ENCODE results near the gene BAHCC1.

The BAHCC1 gene

DNA sequence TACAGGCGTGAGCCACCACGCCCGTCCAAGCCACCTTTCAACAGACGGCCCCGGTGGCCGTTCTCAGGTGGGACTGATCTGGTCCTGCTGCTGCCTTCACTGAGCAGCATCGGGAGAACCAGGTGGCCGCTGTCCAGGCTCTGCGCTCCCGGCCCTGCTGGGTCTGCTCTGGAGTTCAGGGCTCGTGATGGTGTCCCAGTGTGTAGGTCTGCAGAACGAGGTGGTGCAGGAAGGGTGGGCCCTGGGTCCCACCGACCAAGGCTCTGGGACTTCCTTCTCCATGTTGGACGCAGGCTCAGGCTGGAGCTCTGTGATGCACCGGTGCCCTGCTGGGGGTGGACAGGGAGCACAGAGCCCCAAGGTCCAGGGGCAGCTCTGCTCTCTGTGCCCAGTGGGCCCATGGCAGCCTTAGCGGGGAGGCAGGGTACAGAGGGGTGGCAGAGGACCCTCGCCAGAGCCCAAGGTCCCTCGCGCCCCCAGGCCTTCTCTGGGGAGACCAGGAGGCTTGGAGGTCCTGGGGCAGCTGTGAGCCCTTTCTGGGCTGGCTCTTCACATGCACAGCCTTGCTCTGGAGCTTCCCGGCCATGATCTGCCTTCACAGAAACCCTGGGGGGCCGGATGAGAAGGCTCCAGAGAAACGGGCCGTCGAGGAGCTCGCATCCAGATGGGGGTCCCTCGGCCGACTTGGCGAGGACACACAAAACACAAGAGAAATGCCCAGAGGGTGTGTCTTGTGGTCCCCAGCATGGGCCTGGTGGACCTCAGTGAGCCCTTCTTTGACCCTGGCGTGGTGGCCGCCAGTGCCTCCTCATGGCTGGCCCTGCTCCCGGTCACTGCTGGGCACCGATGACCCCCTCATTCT lies 26.9 kb upstream of the BAHCC1 start:
- DNase-seq: no peak

DNA sequence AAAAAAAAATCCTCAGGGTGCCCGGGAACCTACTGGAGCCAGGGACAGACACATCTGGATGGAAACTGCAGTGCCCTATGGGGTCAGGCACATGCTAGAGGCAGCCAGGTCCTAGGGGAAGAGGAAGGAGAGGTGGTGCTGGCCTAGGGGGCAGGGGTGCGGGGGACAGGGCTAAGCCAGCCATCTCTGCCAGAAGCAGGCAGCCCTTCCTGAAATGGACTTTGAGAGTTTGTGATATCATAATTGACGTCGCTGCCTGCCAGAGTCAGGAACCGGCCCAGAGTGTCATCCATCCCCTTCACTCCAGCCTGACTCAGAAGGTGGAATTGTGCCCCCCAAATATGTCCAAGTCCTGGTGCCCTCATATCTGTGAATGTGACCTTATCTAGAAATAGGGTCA lies 25.0 kb upstream of the BAHCC1 start:
- no peak for DNase-seq

DNA sequence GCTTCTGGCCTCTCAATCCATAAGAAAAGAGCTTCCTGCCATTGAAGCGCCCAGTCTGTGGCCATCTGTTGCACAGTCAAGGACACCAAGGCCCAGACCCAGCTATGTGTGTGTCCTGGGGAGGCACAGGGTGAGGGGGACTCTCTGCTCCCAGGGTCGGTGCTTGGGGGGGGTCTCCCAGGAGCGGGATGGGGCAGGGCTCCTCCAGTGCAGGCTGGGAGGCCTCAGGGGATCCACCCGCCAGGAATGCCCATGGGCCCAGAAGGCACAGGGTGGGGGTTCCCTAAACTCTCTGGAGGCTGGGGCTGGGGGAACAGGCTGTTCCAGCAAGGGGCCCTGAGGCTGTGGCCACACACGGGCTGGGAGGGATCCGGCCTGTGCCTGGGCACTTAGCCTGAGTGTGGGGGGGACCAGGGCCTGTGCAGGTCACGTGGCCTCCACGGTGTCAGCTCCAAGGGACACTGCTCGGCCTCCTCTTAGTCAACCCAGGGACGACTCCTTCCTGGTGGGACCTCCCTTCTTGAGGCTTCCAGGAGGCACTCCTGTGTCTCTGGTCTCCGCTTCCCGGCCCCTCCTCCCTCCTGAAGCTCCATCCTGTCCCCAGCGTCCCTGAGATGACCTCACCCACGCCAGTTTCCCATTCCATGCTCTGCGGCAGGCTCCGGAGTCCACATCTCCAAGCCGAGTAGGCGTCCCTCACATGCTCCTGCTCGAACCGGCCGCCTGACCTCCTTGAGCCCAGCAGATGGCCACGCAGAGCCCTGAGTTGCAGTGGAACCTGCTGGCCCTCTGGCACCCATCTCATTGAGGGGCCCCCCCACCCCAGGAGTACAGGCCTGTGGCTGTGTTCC lies 23.1 kb upstream of the BAHCC1 start:
- DNase-seq: no peak

DNA sequence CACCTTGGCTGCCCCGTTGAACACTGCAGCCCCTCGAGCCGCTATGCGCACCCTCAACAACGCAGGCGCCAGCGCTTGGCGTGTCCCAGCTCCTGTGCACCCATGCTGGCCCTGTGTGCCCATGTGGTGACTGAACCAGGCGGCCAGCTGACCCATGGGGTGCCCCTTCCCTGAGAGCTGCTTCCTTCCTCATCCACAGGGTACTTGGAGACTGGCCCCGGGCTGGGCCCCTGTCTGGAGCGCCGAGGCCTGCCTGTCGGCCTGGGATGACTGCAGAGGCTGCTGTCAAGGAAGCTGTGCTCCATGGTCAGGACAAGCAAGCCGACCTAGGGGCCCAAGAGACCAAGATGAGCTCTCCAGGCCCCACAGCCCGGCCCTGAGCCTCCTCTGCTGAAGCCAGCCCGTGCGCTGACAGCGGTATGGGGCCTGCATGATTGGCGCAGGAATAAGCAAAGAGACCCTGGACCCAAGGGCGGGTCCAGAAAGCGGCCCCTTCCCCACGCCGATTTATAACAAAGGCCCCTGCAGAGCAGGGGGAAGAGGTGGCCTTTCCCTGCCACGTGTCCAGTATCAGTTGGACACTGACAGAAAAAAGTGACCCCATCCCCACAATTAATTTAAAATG lies 21.6 kb upstream of the BAHCC1 start:
- DNase-seq: no peak

DNA sequence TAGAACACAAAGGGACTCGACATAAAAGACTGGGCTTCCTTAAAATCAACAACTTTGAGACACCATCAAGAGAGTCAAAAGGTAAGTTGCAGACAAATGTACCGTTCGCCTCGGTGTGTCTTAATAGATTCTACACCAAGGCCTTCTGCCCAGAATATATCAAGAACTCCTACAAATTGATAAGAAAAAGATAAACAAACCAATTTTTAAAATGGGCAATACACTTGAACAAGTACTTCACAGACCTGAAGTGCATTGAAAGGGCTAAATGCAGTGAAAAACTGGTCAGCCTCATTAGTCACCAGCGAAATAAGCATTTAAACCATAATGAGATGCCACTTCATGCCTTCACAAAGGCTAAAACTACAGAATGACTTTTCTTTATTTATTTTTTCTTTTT lies 20.4 kb upstream of the BAHCC1 start:
- no peak for DNase-seq

DNA sequence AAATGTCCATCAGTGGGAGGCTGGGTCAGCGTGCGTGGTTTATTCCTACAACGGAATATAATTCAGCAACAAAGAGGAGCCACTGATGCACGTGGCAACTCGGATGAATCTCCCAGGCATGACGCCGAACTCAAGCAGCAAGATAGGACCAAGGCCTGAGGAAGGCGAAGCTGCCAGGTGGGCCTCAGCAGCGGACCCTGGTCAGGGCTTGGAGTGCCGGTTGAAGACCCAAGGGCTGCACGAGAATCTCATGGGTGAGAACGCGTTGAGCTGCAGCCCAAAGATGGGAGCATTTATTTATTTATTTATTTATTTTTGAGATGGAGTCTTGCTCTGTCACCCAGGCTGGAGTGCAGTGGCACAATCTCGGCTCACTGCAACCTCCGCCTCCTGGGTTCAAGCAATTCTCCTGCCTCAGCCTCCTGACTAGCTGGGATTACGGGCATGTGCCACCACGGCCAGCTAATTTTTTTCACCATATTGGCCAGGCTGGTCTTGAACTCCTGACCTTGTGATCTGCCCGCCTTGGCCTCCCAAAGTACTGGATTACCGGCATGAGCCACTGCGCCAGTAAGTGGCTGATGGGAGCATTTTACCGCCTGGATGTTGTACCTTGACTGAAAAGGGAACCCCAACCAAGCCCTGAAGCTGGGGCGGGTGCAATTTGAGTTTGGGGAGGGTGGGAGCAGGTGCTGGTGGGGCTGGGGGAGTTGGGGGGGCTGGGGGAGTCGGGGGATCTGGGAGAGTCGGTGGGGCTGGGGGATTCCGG lies 18.1 kb upstream of the BAHCC1 start:
- no peak for DNase-seq

DNA sequence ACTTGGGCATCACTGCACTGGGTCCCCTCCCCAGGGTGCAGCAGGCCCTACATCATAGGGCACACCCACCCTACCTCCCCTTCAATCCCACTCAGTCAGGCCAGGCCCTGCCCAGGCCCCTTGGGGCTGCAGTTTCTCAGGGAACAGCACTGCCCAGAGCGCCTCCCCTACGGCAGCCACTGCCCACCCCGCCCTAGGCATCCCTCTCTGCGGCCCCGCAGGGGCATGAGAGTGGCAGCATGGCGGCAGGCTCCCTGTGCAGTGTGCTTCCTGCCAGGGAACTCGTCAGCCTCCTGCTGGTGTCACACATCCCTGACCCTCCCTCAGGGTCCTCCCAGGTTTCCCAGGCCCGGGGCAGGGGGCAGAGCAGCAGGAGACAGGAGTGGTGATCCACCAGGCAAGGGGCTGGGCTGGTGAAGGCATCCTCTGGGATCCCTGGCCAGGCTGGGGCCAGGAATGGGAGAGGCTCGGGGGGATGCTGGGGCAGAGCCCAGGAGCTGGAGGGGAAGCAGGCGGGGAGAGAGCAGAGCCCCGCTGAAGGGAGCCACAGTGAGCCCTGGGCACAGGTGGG lies 16.2 kb upstream of the BAHCC1 start:
- DNase-seq: no peak

DNA sequence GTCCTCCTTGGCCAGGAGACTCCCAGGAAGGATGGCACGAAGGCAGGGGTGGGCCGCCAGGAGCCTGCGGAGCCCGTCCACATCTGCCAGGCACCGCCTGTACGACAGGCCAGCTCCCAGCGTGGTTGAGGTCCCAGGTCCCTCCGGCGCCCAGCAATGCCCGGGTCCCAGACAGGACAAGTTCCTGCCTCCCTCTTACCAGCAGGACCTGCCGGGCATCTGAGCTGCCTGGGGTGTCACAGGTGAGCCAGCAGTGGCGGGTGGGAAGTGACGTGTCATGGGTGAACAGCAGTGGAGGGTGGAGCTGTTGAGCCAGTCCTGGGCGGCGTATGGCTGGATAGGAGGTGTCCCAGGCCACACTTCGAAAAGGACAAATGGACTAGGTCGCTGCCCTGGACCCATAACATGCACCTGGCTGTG lies 15.7 kb upstream of the BAHCC1 start:
- DNase-seq: no peak

DNA sequence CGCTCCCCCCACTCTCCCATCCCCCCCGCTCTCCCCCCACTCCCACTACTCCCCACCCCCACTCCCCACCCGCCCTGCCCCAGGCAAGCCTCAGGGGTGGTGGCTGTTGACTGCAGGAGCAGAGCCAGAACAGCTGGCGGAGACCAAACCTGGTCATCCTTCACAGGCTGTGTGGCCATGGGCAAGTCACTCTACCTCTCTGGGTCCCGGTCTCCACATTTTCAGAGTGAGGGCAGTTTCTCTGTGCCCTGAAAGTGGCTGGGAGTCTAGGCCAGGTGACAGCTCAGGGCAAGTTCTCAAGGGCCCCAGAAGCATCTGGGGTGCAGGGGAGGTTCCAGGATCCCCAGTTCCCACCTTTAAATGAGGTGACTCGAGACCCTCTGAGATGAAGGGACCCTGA lies 15.1 kb upstream of the BAHCC1 start:
- DNase-seq: no peak

DNA sequence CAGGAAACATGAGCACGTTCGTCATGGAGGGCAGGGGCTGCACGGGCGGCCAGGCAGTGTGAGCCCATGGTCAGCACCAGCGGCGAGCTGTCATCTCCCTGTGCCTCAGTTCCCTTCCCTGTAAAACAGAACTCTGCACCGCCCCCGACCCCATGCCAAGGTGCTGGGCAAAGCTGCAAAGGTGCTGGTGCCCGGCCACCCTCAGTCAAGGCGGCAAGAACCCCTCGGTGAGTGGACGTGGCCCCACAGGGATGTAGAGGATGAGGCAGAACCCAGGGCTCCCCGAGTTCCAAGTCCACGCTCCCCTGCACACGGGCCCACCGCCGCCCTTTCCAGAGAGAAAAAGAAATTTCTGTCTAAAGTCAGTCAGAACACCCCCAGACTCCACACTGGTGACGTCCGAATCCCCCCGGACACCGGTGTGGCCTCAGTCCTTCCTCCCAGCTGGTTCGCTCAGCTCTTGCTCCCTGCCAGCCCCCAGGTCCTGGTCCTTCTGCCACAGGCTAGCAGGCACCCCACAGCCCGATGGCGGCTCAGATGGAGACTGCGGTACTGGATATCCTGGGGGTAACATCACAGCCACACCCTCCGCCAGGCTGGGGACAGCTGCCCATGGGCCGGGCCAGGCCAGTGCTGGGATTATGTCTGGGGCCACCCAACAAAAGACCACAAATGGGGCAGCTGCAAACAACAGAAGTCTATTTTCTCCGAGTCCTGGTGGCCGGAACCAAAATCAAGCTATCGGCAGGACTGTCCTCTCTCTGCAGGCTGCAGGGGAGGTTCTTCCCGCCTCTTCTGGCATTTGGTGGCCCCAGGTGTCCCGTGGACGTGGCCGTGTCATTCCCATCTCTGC lies 14.4 kb upstream of the BAHCC1 start:
- DNase-seq: no peak

DNA sequence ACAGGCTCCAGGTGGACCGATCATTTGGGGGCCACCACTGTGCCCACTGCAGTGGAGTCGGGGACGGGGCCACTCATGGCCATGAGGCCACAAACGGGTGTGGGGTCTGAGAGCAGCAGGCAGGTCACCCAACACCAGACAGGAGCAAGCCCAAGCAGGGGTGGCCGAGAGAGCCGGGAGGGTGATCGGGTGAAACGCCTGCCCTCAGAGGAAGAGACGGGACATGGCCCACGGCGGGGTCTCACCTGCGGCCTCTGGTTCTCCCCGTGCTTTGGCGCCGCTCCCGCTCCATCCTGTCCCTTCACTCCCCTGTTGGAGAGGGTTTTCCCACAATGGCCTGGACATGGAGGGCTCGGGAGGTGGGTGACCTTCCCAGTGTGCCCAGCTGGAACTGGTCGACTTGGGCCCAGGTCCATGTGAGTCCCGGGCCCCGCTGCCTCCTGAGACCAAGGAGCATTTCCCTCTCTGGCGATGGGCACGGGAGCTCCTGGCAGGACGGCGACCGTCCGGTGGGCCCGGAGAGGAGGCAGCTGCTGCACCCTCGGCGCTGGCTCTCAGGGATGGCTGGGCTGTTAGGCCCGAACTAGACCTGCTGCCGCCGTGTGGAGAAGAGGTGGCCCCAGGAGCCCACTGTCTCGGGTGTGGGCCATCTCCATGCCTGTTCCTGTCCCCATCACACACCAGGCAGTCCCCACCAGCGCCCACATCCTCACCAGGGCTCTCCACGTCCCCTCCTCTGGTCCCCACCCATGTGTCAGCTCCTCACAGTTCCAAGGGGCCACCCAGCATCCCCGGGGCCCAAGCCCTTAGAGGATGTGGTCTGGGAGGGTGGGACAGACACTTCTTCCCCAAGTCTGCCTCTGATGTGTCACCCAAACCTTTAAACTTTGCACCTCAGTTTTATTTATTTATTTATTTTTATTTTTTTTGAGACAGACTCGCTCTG lies 13.4 kb upstream of the BAHCC1 start:
- DNase-seq: peak; percentile 45

DNA sequence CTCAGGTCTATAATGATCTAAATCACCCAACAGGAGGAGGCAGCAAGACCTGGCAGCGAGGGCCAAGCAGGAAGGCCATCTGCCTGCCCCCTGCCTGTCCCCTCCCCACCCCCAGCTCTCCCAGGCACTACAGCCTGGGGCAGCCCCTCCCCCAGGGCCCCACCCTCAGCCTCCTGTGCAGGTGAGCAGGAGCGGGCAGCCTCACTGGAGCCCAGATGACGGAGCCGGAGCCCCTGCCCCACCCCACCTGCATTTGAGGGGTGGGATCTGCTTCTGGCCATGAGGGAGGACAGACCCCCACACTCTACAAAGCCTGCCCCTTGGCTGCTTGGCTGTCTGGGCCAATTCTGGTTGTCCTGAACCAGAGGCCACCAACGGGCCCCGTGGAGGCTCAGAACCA lies 12.4 kb upstream of the BAHCC1 start:
- DNase-seq: no peak

DNA sequence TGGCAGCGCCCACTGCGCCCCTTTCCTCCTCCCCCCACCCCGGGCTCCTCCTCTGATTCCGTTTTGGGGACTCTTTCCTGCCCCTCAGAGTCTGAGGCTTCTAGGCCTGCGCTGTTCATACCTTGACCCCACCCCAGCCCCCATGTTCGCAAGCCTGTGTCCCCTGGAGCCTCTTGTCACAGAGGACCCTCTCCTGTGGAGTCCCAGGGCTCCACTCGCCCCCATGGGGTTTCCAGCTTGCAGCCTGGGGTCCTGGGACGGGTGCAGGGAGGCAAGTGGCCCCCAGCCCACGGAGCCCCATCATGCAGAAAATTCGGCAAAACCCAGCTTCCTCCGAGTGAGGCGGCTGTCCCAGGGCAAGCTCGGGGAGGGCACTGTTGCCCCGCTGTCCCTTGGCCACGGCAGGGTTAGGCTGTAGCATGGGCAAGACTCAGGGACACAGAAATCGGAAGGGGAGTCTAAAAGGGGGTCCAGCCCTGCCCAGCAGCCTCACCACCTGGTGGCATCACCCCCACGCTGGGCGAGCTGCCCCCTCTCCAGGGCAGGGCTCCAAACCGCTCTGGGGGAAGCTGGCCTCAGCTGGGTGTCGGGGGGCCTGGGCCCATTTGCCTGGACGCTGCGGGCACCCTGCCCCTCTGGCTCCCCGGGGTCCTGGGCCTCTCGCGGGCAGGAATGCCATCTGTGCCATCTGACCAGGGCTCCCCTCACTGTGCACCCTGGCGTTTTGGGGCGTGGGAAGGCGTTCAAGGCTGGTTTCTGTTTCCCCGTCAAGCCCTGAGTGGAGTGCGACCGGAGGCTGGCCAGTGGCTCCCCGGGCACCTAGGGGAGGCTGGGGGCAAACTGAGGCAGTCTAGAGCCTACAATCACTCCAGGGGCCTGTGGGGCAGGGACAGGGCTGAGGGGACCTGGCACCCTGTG lies 11.5 kb upstream of the BAHCC1 start:
- no peak for DNase-seq

DNA sequence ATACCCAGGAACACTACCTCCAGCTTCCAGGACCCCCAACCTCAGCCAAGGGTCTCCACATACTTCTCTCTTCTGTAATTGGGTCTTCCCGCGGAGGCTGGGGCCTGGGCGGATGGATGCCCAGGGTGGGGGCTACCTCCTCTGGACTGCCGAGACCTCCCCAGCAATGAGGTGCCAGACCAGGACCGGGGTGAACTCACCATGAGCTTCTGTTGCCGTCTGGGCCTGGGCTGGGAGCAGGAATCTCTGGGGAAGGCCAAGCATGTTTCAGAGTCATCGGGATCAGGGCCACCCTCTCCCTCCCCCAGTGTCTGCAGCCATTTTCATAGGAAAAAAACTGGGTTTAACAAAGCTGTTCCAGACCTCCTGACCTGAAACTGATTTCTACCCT lies 10.3 kb upstream of the BAHCC1 start:
- DNase-seq: no peak

DNA sequence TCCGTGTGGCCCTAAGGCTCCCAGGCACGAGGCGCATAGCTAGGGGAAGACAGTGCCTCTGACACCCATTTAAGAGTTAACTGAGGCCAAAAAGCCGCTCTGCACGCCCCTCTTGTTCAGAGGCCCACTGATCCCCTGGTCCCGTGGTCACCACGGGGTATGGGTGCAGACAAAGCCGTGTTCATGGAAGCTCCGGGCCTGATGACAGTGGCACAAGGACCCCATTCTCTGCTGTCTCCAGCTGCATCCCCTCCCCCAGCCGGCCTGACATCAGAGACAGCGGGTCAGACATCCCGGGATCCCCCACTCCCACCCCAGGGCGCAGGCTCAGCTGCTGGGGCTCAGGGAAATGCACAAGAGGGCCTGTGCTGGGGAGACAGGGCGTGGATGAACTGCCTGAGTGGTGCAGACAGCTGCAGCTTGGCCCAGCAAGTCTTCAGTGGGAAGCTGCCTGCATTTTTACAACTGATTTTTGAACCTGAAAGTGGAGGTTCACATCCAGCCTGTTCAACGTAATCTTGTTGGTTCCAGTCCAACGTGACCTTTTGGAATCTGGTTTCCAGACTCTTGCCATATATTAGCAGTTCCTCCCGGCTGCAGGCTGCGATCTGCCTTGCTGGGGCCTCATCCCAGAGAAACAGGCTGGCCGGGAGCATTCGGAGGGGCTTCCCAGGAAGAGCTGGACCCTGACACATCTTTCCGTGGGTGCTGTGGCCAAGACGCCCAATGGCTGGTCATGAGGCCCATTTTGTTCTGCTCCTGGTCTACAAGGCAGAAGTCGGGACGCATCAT lies 9.7 kb upstream of the BAHCC1 start:
- no peak for DNase-seq

DNA sequence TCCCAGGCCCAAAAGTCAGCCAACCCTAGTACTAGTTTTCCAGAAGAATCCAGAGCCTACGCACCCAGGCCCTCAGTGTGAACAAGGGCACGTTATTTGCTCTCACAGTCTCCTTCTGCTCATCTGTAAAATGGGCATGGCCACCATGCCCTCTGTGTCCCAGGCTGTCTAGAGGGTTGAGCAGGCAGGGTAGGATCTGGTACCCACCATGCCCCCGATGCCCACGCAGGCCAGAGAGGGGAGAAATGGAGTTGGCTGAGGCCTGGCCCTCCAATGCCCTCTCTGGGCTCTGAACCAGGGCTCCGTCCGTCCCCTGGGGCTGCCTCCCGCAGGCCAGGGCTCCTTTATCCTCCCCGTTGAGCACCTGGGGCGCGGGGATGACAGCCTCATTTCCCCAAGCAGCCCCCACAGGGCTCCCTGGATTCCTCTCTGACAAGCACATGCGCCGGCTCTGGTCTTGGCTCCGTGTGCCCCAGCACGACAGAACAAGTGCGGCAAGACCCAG lies 9.1 kb upstream of the BAHCC1 start:
- DNase-seq: no peak

DNA sequence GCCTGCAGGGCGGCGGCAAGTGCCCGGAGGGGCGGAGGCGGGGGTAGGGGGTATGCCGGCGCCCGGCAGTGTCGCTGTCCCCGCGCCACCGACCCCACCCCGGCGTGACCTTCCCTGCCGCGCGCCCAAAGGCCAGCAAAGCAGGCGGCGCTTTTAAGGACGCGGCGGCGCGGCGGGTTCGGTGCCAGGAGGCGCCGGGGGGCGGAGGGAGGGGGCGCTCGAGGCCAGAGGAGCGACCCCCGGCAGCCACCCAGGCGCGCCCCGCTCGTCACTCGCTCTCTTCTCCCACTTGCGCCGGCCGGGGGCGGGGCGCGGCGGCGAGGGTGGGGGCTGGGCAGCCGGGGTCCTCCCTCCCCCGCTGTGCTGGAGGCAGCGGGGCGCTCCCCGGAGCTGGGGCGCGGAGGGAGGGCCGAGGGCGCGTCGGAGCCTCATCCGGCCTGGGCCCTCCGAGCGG lies 8.6 kb upstream of the BAHCC1 start:
- DNase-seq: no peak

Measured in CD4-positive, alpha-beta T cell treated with Interleukin-12 subunit alpha and Interleukin-12 subunit beta, for 1 hour (primary cell).